BJ (cell line): ENCODE data around the gene C11orf58. TPM values are rescaled to one million over a fixed set of nuclear protein-coding genes. Genes with fewer than 3 reads are reported as not detected.

Experiments
- CTCF ChIA-PET: fragments of 350-600 bp; formaldehyde crosslinking; extraction: SDS; loops from one replicate; lab custom pipeline; 2021; ENCODE audit warnings: antibody characterized with exemption, inconsistent platforms; lab: Yijun Ruan, JAX
- POLR2A ChIA-PET: fragments of 300-600 bp; sonication (Branson Sonifier 250); formaldehyde crosslinking; extraction: SDS; loops from one replicate; lab custom pipeline; 2021; ENCODE audit warnings: antibody characterized with exemption; lab: Charles Lee
- DNase-seq: peaks from one replicate; pipeline ENCODE4 v3.0.0-alpha.2; 2011; ENCODE audit warnings: low read depth
- H3K27me3 ChIP-seq: 2 replicates; pipeline ENCODE4 v1.6.0; 2011; ENCODE audit warnings: low read length; ENCODE audit not compliant: control insufficient read depth, insufficient read depth
- H3K36me3 ChIP-seq: 2 replicates; pipeline ENCODE4 v1.5.1; 2011; ENCODE audit warnings: low read length; ENCODE audit not compliant: control insufficient read depth, insufficient read depth
- H3K4me3 ChIP-seq: 2 replicates; pipeline ENCODE4 v1.5.1; 2011; ENCODE audit warnings: low read depth, mild to moderate bottlenecking, control low read depth, low read length
- CTCF ChIP-seq: IDR thresholded peaks from 2 replicates; pipeline ENCODE4 v1.5.1; 2011; ENCODE audit warnings: low read depth, mild to moderate bottlenecking, control low read depth, inconsistent platforms, low read length, moderate library complexity; ENCODE audit not compliant: insufficient read depth
- polyA plus RNA-seq: library from polyadenylated mRNA; depleted of rRNA; stranded (reverse); fragments of >200 nt; gene quantifications from 2 replicates; pipeline ENCODE4 v1.2.3, GENCODE V29; 2011

C11orf58 gene
- polyA plus RNA-seq, 1 experiment, result 115 TPM

GRCh38 chr11:16780698-16781550 is 42.5 kb downstream of the C11orf58 start:
- Histone ChIP-seq H3K4me3 (no peak overlapping the region), H3K36me3 (no peaks in the 10 kb centered on the region), H3K27me3 (no peaks in the 10 kb centered on the region)
- DNase-seq, result no peak
- ChIA-PET CTCF (interaction anchor here (1.3 kb wide), 1 partner anchor 10 kb away, joined by 4 read pairs; no protein-coding TSS in a partner anchor), POLR2A (no interaction called here)
- TF ChIP-seq CTCF, result no peak

GRCh38 chr11:16781936-16782919 is 43.8 kb downstream of the C11orf58 start:
- TF ChIP-seq CTCF, result no peak
- POLR2A ChIA-PET, result no interaction called here
- no peak for DNase-seq
- Histone ChIP-seq H3K36me3 (no peaks in the 10 kb centered on the region), H3K4me3 (no peak overlapping the region), H3K27me3 (no peaks in the 10 kb centered on the region)
- CTCF ChIA-PET, result interaction anchor here (1.0 to 8.0 kb wide), 4 partner anchors 8 to 722 kb away, joined by 3 to 73 read pairs (median 4); no protein-coding TSS in a partner anchor

- ChIA-PET POLR2A (interaction anchor here (0.6 kb wide), 1 partner anchor 1022 kb away, joined by 17 read pairs; no protein-coding TSS in a partner anchor), CTCF (interaction anchor here (1.0 to 8.0 kb wide), 11 partner anchors 10 to 721 kb away, joined by 3 to 73 read pairs (median 5); partner anchors contain the start of gene RPS13)
- no peaks in the 10 kb centered on the region for H3K36me3 ChIP-seq
- no peak for DNase-seq
- H3K4me3 ChIP-seq, result no peak overlapping the region
- no peak for TF ChIP-seq CTCF
- H3K27me3 ChIP-seq, result no peaks in the 10 kb centered on the region
These were observed 44.9 kb downstream of the C11orf58 start for GRCh38 chr11:16783321-16783801.

- TF ChIP-seq CTCF, result no peak
- DNase-seq, result no peak
- Histone ChIP-seq H3K27me3 (no peaks in the 10 kb centered on the region), H3K36me3 (no peaks in the 10 kb centered on the region), H3K4me3 (no peak overlapping the region)
- ChIA-PET POLR2A (no interaction called here), CTCF (interaction anchor here (1.0 to 8.0 kb wide), 12 partner anchors 7 to 294 kb away, joined by 3 to 73 read pairs (median 5); partner anchors contain the start of gene RPS13)
These were observed 45.6 kb downstream of the C11orf58 start for GRCh38 chr11:16784097-16784496.
